OCI-LY3 (cell line): ENCODE results near the gene HOXD1.

Experiments used
- CTCF ChIP-seq: fragments of 200-600, 300-600 bp; sonication (generic); IDR thresholded peaks from 2 replicates; pipeline ENCODE4 v1.5.1; 2014; ENCODE audit warnings: antibody characterized with exemption, low read length, low read depth
- EZH2phosphoT487 ChIP-seq: fragments of 200-600 bp; shearing (Covaris generic); IDR thresholded peaks from 2 replicates; pipeline ENCODE4 v1.6.1; 2018; ENCODE audit warnings: antibody characterized with exemption, mixed run types, low read depth

GRCh38 chr2:176181551-176181950 is 6.9 kb upstream of the HOXD1 start:
- no peak for TF ChIP-seq CTCF
- TF ChIP-seq EZH2phosphoT487 = no peak
